Neuronal stem cell (in vitro differentiated cells): ENCODE results near the gene VDAC1.

Source experiments
- DNase-seq: peaks from one replicate; pipeline ENCODE4 v3.0.0-alpha.2; 2013; ENCODE audit warnings: low spot score
- H2AFZ ChIP-seq: one replicate; pipeline ENCODE4 v1.6.1; 2013; ENCODE audit warnings: mild to moderate bottlenecking, low read length, inconsistent platforms
- H2AK5ac ChIP-seq: 2 replicates; pipeline ENCODE4 v1.6.1; 2013; ENCODE audit warnings: low read depth, mild to moderate bottlenecking, inconsistent platforms, low read length, moderate library complexity, mixed read lengths
- H2BK120ac ChIP-seq: 2 replicates; pipeline ENCODE4 v1.6.1; 2013; ENCODE audit warnings: low read depth, mild to moderate bottlenecking, inconsistent platforms, low read length, moderate library complexity, mixed read lengths
- H2BK12ac ChIP-seq: one replicate; pipeline ENCODE4 v1.6.1; 2013; ENCODE audit warnings: low read length, inconsistent platforms
- H2BK15ac ChIP-seq: 2 replicates; pipeline ENCODE4 v1.6.1; 2013; ENCODE audit warnings: mild to moderate bottlenecking, low read length, inconsistent platforms, mixed read lengths
- H2BK5ac ChIP-seq: one replicate; pipeline ENCODE4 v1.6.1; 2013; ENCODE audit warnings: inconsistent platforms, mild to moderate bottlenecking, low read length, moderate library complexity
- H3K14ac ChIP-seq: one replicate; pipeline ENCODE4 v1.6.1; 2013; ENCODE audit warnings: low read length, inconsistent platforms
- H3K18ac ChIP-seq: 2 replicates; pipeline ENCODE4 v1.6.1; 2013; ENCODE audit warnings: low read length, inconsistent platforms
- H3K23ac ChIP-seq: 2 replicates; pipeline ENCODE4 v1.6.1; 2013; ENCODE audit warnings: low read depth, mild to moderate bottlenecking, mixed read lengths, low read length, inconsistent platforms; ENCODE audit not compliant: poor library complexity
- H3K27ac ChIP-seq: replicated peaks from 3 replicates; pipeline ENCODE4 v1.5.1; 2013; ENCODE audit warnings: low read length, inconsistent platforms
- H3K27me3 ChIP-seq, 3 experiments: 2 replicates each; pipeline ENCODE4 v1.6.1; 2013; ENCODE audit warnings: low read length in 3 of 3, mild to moderate bottlenecking in 2 of 3, inconsistent platforms in 1 of 3, low read depth in 1 of 3, mixed read lengths in 1 of 3, moderate library complexity in 1 of 3; ENCODE audit not compliant: control insufficient read depth in 3 of 3, insufficient read depth in 3 of 3
- H3K36me3 ChIP-seq, 2 donors: replicated peaks in 1 of 2; 2 replicates each; pipeline ENCODE4 v1.6.1; 2013; ENCODE audit warnings: low read length in 2 of 2; ENCODE audit not compliant: control insufficient read depth in 2 of 2, insufficient read depth in 2 of 2
- H3K4ac ChIP-seq: 2 replicates; pipeline ENCODE4 v1.6.1; 2013; ENCODE audit warnings: inconsistent platforms, mild to moderate bottlenecking, low read length, moderate library complexity
- H3K4me1 ChIP-seq, 2 donors: 1 replicate in 1 of 2; 2 replicates in 1 of 2; pipeline ENCODE4 v1.6.1; 2013; ENCODE audit warnings: low read length in 2 of 2, low read depth in 1 of 2; ENCODE audit not compliant: control insufficient read depth in 2 of 2, insufficient read depth in 1 of 2
- H3K4me2 ChIP-seq: one replicate; pipeline ENCODE4 v1.6.1; 2013; ENCODE audit warnings: mild to moderate bottlenecking, low read length, inconsistent platforms; ENCODE audit not compliant: insufficient read depth, poor library complexity, severe bottlenecking
- H3K4me3 ChIP-seq, 2 donors: 2 replicates each; pipeline ENCODE4 v1.5.1; 2013; ENCODE audit warnings: low read length in 2 of 2, mild to moderate bottlenecking in 2 of 2, inconsistent platforms in 1 of 2, moderate library complexity in 1 of 2
- H3K79me1 ChIP-seq: one replicate; pipeline ENCODE4 v1.6.1; 2013; ENCODE audit warnings: low read depth, mild to moderate bottlenecking, inconsistent platforms, low read length, moderate library complexity
- H3K9ac ChIP-seq: one replicate; pipeline ENCODE4 v1.6.1; 2013; ENCODE audit warnings: mild to moderate bottlenecking, low read depth, low read length, inconsistent platforms; ENCODE audit not compliant: poor library complexity
- H3K9me3 ChIP-seq, 2 donors: replicated peaks in 1 of 2; 2 replicates each; pipeline versions ENCODE3 to v1.6.1; 2013; ENCODE audit warnings: low read length in 2 of 2, mild to moderate bottlenecking in 2 of 2, inconsistent platforms in 1 of 2, low read depth in 1 of 2, mixed read lengths in 1 of 2, moderate library complexity in 1 of 2; ENCODE audit not compliant: control insufficient read depth in 2 of 2, insufficient read depth in 1 of 2
- H4K8ac ChIP-seq: one replicate; pipeline ENCODE4 v1.6.1; 2013; ENCODE audit warnings: low read depth, mild to moderate bottlenecking, inconsistent platforms, low read length, moderate library complexity
- H4K91ac ChIP-seq: one replicate; pipeline ENCODE4 v1.6.1; 2013; ENCODE audit warnings: low read length, low read depth, mild to moderate bottlenecking, inconsistent platforms; ENCODE audit not compliant: poor library complexity
- WGBS, 2 donors: extraction: QIAGEN DNeasy Blood & Tissue Kit; methylation state at CpG; one replicate each; pipeline ENCODE4 v1.1.7; 2013; ENCODE audit warnings: missing lambda C conversion rate in 2 of 2, mixed read lengths in 1 of 2; ENCODE audit not compliant: insufficient read length in 2 of 2, insufficient replicate concordance in 1 of 2; ENCODE audit errors: extremely low coverage in 2 of 2; 5-methylcytosine and 5-hydroxymethylcytosine counted together

The VDAC1 gene

GRCh38 chr5:133947431-133947841, 57.3 kb downstream of the VDAC1 start:
- no CpG with 5 or more reads among the region's 5 CpGs for WGBS, 2 donors
- no peak overlapping the region for H3K4ac ChIP-seq

DNA sequence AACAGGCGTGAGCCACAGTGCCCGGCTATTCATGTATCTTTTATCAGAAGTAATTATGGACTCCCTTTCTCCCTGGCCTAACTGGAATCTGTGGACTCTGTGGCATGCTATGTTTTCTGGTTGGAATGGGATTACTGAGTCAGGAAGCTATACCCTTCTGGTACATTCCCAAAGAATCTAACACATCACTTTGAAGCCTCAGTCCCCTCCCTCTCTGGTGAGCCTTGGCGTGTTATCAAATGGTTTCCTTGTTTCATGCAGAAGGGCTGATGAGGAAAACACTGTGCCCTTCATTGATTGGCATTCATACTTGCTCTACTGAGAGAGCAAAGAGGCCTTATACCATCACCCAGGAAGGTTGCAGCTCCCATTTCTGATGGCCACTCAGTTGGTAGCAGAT, 59.2 kb downstream of the VDAC1 start:
- H3K4me3 ChIP-seq = no peak overlapping the region
- no peak overlapping the region for H2AK5ac ChIP-seq
- no peaks in the 10 kb centered on the region for H3K36me3 ChIP-seq
- no peak for DNase-seq
- H2BK120ac ChIP-seq = no peak overlapping the region
- H2AFZ ChIP-seq = no peak overlapping the region
- H4K8ac ChIP-seq = no peak overlapping the region
- H3K27me3 ChIP-seq = peaks cover 0 to 14% (median 0%) of the 10 kb centered on the region in 3 experiments
- H3K18ac ChIP-seq = no peak overlapping the region
- no peak overlapping the region for H3K4me2 ChIP-seq
- no CpG with 5 or more reads among the region's 3 CpGs for WGBS, 2 donors
- H3K9me3 ChIP-seq = no peaks in the 10 kb centered on the region
- no peak overlapping the region for H4K91ac ChIP-seq
- no peak overlapping the region for H3K27ac ChIP-seq
- H2BK15ac ChIP-seq = no peak overlapping the region
- H3K4me1 ChIP-seq = no peaks in the 10 kb centered on the region
- no peak overlapping the region for H3K9ac ChIP-seq
- no peak overlapping the region for H3K14ac ChIP-seq
- no peak overlapping the region for H3K23ac ChIP-seq
- no peak overlapping the region for H3K4ac ChIP-seq
- no peak overlapping the region for H2BK5ac ChIP-seq
- no peak overlapping the region for H2BK12ac ChIP-seq
- no peaks in the 10 kb centered on the region for H3K79me1 ChIP-seq

More at GRCh38 chr5:133947431-133947841, 57.3 kb downstream of the VDAC1 start:
- Histone ChIP-seq H3K4me1 (no peaks in the 10 kb centered on the region), H3K27me3 (peaks cover 0 to 13% (median 0%) of the 10 kb centered on the region in 3 experiments), H2BK120ac (no peak overlapping the region), H3K79me1 (no peaks in the 10 kb centered on the region), H3K4me2 (no peak overlapping the region), H3K23ac (no peak overlapping the region), H3K4me3 (no peak overlapping the region), H3K14ac (no peak overlapping the region), H3K18ac (no peak overlapping the region), H4K8ac (no peak overlapping the region), H2AFZ (no peak overlapping the region), H3K9ac (no peak overlapping the region), H4K91ac (no peak overlapping the region), H2BK12ac (no peak overlapping the region), H3K9me3 (no peaks in the 10 kb centered on the region), H2AK5ac (no peak overlapping the region), H3K27ac (no peak overlapping the region), H2BK5ac (no peak overlapping the region), H2BK15ac (no peak overlapping the region), H3K36me3 (no peaks in the 10 kb centered on the region)
- no peak for DNase-seq

DNA sequence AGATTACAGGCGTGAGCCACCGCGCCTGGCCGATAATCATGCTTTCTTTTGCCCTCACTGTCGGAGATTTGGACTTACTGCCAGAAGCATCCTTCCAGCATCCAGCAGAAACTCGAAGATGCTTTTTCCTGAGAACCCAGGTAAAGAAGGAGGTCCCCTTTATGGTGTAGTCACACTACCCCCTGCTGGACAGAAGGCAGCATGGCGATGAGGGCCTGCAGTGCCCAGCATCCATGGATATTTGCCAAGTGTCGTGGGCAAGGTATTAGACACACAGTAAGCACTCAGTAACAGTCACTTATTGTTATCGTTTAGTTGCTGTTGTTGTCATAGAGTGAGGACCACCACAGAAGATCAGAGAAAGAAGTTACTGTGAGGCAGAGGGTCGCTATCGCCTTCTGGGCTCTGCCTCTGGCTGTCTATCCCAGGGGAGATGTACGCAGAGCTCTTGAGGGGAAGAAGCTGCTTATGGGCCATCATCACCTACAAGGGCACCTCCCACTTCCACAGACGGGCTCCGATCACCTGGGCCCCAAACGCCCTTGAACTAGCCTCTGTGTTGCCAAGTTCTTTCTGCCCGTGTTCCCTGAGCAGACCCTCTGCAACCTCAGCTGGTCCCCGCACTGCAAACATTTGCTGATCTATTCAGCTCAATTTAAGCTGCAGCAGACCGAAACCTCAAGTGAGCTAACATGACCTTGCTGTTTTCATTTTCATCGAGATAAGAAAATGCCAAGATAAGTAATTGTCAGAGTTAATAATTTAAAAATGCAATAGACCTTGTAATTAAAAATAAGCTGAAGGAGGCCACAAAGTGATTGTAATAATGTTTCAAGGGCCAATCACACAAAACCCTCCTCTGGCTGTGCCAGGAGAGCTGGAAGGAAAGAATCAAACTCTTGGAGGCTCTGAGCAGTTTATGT, 60.3 kb downstream of the VDAC1 start:
- Histone ChIP-seq H3K4me3 (no peak overlapping the region), H3K23ac (no peak overlapping the region), H2BK5ac (no peak overlapping the region), H2BK12ac (no peak overlapping the region), H3K4me2 (no peak overlapping the region), H3K79me1 (no peaks in the 10 kb centered on the region), H3K27me3 (peaks cover 0 to 14% (median 0%) of the 10 kb centered on the region in 3 experiments), H4K91ac (no peak overlapping the region), H4K8ac (no peak overlapping the region), H3K27ac (no peak overlapping the region), H3K4me1 (no peaks in the 10 kb centered on the region), H3K36me3 (no peaks in the 10 kb centered on the region), H2AK5ac (no peak overlapping the region), H3K14ac (no peak overlapping the region), H3K9ac (no peak overlapping the region), H3K4ac (no peak overlapping the region), H3K9me3 (no peaks in the 10 kb centered on the region), H2BK15ac (no peak overlapping the region), H2BK120ac (no peak overlapping the region), H2AFZ (no peak overlapping the region), H3K18ac (no peak overlapping the region)
- peak; percentile 52 for DNase-seq
- WGBS, 2 donors = no CpG with 5 or more reads among the region's 19 CpGs

GRCh38 chr5:133943475-133943817, 61.3 kb downstream of the VDAC1 start:
- H3K4me3 ChIP-seq = no peak overlapping the region
- WGBS, 2 donors = no CpG with 5 or more reads among the region's 7 CpGs
- no peaks in the 10 kb centered on the region for H3K36me3 ChIP-seq
- H2BK120ac ChIP-seq = peak overlapping the region; percentile 36
- H3K79me1 ChIP-seq = no peaks in the 10 kb centered on the region
- no peak overlapping the region for H2BK5ac ChIP-seq
- H3K9ac ChIP-seq = no peak overlapping the region
- H3K18ac ChIP-seq = peak overlapping the region; percentile 84
- H4K8ac ChIP-seq = no peak overlapping the region
- H3K23ac ChIP-seq = no peak overlapping the region
- H2BK15ac ChIP-seq = peak overlapping the region; percentile 78
- peaks cover 0 to 1% of the 10 kb centered on the region in 2 donors for H3K4me1 ChIP-seq
- no peak overlapping the region for H4K91ac ChIP-seq
- peak overlapping the region; percentile 64 for H2AK5ac ChIP-seq
- no peak overlapping the region for H2BK12ac ChIP-seq
- no peak overlapping the region for H3K14ac ChIP-seq
- H3K9me3 ChIP-seq = no peaks in the 10 kb centered on the region
- no peak overlapping the region for H3K4ac ChIP-seq
- no peak overlapping the region for H3K27ac ChIP-seq
- no peak overlapping the region for H2AFZ ChIP-seq
- DNase-seq = no peak
- H3K27me3 ChIP-seq = peaks cover 0 to 14% (median 0%) of the 10 kb centered on the region in 3 experiments
- H3K4me2 ChIP-seq = no peak overlapping the region
